ENCODE measurements around the gene NR1D1.

The NR1D1 gene

DNA sequence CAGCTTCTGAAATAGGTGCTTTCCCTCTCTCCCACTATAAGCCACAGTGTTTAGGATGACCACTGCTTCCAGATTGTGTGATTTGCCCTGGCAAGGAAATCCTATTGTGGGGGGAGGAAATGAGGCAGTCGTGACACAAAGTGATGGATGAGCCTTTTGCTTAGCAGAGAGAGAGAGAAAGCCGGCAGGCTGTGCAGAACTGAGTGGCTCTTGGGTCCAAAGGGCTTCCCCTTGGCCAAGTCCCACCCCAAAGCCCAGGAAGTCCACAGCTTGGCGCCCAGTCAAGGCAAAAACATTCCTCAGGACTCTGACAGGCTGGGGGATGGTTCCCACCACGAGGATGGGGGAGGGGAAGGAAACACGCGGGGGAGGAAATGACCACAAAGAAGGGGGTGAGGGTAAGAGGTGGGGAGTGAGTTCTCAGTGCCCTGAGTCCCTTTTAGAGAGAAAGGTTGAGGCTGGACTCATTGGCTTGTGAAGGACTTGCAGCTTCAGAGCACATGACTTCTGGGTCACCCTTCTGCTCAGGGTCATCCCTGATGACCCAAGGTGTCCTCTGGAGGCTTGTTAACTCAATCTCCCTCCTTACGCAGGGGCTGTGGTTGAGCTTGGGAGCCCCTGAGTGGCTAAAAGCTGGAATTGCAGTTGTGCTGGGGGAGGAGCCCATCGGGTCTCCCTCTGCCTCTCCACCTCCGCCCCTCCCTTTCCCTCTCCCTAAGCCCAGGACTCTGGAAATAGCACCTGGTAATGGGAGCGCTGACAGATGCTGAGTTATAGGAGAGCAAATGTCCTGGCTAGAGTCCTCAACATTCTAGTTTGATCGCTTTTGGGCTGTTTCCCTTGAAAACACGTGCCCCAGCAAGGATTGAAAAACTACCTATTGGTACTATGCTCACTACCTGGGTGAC, 11.1 kb upstream of the NR1D1 start:
- DNase-seq: peak; percentile 52

DNA sequence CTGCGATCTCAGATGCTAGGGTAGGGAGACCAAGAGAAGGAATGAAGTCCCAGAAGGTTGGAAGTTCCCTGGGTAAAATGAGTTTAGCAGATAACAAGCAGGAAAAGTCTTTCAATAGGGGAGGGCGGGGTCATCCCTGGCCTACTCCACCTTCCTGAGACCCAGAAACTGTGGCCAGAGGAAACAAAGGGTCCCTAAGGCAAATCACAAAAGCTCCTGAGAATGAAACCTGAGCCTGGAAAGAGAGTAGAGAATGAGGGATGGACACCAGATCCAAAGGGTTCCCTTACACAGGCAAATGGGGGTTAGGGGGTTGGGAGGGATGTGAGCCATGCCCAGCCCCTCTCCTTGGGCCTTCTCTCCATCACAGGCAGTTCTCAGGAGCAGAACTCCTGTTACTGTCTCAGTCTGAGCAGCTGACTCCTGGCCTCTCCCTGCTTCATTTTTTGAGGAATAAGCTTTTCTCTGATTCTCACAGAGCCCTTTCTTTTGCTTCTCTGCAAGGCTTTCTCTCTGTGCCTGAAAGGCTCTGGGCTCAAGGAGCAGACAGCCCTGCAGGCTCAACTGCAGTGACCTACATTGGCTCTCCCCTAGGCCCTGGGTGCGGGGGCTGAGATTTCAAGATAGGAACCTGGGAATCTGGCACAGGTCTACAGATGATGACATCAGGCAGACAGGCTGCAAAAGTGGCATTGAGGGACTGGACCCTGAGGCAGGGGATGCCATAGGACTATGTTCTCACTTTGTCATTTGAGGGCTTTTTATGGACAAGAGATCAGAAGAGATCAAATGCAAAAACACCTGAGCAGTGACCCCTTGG, 9.8 kb upstream of the NR1D1 start:
- no peak for DNase-seq

DNA sequence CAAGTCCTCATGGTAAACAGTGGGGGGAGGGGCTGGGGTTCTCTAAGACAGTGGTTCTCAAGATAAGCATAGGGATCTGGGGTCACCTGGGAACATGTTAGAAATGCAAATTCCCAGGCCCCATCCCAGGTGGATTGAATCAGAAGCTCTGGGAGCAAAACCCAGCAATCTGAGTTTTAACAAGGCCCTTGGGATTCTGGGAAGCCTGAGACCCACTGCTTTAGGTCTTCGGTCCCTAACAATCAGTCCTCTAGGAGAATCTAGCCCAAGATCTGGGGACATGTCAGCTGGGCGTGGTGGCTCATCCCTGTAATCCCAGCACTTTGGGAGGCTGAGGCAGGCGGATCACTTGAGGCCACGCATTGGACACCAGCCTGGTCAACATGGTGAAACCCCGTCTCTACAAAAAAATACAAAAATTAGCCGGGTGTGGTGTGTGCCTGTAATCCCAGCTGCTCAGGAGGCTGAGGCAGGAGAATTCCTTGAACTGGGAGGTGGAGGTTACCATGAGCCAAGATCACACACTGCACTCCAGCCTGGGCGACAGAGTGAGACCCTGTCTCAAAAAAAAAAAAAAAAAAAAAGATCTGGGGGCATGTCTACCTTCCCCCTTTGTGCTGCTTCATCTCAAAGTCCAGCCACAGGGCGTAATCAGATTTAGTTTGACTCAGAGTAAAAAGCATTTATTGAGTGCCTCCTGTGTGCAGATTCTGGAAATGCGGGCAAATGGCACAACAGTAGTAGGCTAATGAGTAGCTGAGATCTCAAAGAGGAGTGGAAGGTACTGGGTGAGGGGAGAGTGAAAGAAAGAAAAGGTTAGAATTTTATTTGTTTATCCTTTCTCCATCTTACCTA, 8.8 kb upstream of the NR1D1 start:
- no peak for DNase-seq

DNA sequence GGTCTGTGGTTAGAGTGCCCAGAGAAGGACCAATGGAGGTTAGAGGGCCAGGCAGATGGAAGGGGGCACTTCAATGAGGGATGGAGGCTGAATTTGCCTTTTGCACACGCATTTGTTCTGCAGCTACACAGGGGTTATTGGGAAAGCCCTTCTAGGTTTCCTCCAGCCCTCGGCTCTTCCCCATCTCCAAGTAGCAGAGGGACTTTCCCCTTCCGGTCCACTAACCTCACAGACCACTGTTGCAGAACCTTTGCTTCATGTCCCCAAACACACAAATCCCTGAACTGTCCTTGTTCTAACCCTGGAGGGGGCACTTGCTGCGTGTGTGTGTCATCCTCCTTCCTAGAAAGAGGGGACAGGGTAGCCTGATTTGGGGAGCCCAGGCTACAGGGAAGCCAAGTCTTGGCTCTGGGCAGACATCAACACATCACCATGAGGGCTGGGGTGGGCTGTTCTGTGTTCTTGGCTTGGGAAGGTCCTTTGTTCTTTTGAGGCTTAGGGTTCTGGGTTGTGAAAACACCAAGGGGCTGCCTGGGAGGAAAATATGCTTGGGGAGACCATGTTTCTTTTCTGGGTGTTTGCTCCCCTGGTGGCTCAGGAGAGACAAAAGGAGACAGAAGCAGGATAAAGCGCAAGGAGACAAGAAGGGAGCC, 7.3 kb upstream of the NR1D1 start:
- DNase-seq: no peak

DNA sequence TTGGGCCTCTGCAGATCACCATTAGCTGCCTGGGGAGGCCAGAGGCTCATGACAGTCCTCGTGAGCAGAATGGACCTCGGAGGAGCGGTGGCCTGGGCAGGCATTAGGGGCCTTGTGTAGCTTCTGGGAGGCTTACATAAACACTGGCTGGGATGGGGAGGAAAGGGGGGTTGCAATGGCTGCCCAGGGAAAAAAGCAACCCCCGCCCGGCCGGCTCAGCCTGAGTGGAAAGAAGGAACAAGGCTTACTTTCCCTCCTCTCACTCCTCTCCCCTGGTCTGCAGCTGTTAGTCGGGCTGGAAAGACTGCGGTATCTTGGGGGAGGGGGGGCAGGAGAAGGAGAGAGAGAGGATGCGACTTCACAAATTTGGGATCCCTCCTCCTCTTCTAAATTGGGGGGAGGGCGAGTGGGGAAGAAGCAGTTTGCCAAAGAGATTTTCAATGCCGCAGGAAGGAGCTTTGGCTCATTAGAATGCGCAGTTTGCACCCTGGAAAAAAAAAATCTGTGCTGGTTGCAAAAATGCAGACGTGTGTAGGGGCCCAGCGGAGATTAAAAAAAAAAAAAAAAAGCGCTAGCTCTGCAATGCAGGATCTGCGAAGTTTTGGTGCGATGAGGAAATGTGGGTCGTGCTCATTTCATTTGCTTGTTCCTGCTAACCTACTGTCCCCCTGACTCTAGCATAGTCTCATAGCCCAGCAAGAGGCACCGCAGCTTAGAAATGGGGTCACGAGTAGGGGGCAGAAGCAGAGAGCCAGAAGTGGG, 6.6 kb upstream of the NR1D1 start:
- no peak for DNase-seq

DNA sequence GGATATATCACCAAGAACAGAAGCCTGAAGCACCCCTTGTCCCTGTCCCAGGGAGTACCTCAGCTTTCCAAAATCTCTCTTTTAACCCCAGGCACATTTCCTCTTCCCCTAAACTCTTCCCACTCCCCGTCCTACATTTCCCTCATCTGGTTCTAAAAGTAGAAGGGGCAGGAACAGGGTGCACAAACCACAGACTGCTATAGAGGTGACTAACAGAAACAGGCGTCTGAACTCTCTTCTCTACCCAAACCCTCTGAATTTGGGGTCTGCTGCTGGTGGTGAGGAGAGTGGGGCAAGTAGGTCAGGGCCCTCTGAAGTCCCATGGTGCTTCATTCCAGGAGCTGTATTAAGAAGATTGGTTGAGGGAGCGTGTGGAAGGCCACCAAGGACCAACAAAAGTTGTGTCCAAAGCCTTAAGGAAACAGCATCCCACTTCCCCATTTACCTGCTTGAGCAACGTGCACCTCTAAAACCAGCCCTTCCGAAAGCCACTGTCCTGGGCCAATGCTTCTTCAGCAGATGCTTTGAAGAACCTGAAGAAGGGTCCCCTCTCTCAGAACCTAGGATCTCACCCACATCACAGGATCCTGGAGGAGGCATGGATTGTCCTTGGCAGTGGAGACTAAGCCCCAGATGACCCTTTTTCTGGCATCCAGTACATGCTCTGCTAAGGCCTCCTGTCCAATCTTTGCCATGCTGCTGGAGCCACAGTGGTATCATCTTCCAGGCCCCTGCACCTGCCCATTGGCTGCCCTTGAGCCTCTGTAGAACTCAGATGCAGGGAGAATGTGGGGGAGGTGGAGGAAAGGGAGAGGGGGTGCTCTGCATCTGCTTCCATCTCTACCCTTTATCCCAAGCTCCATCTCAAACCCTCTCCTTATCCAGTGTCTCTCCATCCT, 5.7 kb upstream of the NR1D1 start:
- DNase-seq: no peak

DNA sequence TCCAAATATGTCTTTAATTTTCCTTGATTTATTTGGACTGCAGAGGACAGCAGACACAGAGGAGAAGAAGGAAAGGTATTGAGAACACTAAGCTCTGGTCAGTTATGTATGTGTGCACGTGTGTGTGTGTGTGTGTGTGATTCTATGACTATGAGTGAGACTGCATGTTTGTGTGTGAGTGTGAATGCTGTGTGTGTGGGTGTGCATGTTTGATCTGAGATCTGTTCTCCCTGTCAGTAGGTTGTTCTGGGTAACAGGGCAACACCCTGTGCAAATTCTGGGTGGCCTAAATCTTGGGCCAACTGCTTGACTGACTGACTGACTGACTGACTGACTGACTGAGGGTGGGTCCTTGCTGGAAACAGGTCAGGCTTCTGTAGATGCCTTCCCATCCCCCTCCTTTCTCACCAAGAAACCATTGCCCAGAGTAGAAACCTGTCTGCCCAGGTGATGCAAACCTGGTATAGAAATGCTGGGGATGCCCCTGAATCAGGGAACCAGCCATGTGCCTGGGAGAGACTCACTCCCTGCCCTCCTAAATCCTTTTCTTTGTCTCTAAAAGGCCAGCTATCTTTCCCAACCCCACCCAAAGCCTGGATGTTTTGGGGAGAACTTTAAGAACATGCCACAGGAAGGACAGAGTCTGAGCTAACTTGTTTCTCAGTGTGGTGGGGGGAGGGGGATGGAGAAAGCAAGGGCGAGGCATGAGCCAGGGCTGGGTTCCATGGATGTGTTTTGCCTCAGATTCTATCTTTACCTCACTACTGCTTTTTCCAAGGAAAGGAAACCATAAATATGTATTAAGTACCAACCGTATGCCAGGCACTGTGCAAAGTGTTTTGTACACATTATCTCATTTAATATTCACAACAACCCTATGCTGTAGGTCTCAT, 4.5 kb upstream of the NR1D1 start:
- no peak for DNase-seq

DNA sequence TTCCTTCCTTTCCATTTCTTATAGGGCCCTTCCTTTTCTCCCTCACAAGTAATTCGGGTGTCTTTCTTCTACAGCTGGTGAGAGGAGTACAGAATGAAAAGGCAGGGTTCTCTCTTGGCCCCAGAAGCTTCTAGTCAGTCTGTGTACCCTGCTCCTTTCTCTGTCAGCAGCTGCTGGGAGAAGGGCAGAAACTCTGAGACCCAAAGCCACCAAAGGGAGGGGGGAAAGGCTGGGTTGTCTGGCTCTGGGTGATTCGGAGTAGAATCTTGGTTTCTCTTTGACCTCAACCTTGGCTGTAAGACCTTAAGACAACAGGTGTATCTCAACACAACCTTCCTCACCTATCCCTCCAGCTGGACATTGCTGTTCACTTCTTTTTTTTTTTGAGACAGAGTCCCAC, 3.3 kb upstream of the NR1D1 start:
- DNase-seq: no peak

DNA sequence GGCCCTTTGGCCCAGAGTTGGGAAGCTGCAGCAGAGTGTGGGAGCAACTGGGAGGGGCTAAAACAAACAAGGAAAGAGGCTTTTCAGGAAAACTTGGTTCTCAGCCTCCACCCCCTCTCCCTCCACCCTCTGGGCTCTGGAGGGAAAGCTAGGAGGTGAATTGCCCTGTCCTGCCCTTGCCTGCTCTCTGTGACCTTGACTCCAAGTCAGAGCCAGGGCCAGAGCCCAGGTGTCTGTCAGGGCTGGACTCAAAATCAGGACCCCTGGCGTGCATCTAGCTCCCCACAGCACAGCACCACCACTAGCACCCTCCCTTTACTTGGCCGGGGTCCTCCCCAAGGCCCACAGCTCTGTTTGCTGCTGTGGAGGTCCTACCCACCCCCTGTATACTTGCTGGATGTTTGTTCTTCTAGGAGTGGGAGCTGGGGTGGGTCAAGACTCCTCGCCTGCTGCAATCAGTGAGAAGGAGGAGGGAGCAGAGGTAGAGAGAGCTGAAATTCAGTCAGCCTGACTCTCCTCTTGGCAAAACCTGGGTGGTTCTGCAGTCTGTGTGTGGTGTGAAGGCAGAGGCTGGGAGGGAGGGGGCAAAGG, 2.8 kb upstream of the NR1D1 start:
- DNase-seq: no peak

DNA sequence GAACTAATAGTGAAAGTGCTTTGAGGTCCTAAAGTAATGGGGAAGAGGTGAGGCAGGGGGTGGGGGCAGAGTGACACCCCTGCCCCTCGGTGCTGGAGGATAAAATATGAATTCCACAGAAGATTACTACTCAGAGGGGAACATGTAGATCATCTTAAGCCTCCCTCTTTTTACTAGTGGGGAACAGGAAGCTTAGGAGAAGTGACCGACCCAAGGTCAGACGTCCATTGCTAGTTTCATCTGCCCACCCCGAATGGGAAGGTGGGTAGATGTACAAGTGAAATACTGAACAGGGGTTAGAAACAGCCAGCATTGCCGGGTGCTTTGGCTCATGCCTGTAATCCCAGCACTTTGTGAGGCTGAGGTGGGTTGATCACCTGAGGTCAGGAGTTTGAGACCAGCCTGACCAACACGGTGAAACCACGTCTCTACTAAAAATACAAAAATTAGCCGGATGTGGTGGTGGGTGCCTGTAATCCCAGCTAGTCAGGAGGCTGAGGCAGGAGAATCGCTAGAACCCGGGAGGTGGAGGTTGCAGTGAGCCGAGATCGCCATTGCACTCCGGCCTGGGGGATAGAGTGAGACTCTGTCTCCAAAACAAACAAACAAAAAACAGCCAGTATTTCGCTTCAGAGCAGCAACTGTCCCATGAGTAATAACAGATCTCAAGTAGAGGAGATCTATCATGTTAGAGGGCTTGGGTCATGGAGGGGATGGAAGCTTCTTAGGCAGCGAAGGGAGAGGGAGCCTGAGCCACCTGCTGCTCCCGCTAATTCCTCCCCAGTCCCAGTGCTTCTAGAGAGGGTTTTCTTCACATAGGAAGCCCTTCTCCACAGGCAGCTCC, 1.2 kb upstream of the NR1D1 start:
- DNase-seq: no peak

DNA sequence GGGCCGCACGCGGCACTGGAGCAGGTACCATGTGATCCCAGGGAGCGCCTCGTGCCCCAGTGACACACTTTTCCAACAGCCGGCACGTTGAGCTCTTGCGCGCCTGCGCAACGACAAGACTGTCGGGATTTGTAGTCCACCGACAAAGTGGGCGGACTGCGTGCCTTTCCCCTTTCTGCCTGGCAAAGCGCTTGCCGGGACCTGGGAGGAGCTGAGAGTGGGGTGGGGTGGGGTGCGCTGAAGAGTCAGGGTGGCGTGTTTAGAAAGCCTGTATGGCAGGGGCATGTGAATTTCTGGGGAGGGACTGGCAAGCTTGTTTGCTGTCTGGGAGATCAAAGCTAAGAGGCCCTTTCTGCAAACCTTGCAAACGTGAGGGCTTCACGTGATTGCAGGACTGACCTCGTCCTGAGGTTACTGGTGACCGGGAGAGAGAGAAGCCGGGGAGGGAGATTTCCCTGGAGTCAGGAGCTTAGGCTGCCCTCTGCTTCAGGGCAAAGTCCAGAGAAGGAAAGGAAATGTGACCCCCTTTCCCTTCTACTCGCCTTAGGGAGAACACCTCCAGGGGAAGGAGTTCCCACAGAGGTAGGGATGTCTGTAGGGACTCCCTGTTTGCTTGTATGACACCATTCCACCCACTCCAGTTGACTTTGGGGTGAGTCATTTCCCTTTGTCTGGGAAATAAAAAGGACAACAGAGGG, 429 bp upstream of the NR1D1 start:
- peak; percentile 81 for DNase-seq

DNA sequence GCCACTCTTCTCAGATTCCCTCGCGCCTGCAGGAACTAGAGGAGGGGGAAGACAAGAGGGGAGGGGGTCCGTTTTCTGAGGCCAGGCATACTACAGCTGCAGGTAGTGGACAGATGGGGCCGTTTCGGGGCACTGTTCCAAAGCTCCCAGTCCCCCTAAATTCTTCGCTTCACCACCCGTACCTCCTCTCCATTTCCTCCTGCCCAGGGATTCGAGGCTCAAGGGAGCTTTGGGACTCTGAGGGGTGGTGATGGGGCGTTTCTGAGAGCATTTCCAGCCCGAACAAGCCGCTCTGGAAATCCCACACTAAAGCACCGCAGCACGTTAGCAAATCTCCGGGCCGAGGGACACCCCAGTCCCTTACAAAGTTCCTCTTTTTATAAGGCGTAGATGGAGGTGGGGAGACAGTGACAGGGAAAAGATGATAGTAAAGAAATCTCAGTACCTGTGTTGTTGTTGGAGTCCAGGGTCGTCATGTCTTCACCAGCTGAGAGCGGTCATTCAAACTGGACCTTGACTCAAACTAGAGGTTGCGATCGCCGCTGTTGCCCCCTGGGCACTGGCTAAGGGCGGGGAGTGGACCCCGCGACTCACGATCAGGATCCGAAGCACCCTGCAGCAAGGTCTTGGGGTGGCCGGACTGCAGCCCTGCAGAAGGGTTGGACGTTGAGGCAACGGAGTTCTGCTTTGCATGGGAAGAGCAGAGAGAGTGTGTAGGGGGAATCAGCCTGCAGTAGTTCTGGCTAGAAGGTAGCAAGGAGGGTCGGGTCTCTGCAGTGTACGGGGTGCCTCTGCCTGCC, 570 bp downstream of the NR1D1 start:
- no peak for DNase-seq

DNA sequence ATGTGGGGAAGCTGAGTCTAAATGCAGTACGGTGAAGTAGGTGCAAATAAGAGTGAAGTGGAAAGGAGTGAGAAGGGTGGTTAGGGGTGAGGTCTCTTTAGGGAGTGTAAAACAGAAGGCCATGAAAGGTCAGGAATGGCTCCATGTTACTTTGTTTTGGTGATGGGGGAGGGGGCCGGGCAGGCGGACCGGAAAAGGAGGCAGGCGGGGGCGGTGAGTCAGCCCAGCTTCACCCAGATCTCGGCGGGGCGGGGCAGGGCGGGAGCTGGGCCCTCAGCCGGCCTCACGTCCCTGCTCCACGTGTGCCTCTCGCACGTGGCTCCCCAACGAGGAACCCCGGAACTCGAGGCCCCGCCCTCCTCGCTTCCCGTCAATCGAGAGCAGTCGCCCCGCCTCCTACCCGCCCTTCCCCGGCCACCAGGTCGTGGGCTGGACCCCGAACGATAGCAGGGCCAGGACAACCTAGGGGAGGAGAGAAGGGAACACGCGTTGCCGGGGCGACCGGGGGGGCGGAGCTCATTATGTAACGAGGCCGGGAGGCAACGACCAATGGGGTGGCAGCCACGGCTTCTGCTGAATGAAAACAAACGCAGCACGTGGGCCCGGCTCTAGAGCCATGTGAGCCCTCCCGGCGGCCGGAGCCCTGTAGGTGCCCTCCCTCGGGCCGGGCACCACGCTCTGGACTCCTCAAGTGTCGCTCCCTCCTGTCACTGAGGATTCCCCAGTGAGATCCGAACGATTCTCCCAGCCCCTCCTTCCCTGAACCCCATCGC, 1.4 kb downstream of the NR1D1 start:
- DNase-seq: peak; percentile 99

DNA sequence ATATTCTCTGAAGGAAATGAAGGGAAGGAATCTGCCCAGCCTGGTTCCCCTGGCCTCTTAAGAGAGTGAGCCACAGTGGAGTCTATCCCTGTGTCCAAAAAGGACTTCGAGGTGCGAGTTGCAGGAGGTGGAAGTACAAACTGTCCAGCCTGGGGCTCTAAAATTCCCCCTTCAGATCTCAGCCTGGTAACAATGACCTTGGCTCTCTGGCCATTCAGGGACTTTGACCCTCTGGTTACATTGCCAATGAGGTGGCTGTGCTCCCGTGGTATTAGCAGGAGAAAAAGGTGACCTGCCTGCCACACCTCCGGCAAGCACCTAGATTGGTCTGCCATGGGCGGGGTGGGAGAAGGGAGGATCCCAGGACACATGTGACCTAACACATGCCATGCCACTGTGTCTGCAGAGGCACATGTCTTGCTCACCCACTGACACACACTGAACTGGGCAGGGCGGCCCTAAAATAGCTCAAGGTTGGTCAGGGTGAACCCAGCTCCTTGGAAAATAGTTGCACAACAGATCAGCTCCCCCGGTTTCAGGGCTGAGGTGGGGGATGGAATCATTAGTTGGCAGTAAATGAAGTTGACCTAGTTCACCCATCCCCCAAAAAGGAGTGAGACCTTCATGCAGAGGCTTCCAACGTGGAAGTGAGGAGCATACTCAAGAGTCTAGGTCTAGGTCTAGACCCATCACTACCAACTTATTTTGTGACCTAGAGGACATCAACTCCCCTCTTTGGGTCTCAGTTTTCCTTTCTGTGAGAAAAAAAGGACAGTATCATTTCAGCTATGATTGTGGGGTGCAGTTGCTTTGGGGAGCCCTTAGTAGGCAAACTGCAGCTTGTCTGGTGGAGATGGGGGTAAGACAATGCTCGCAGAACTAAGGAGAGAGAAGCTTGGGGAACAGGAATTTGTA, 2.2 kb downstream of the NR1D1 start:
- no peak for DNase-seq

DNA sequence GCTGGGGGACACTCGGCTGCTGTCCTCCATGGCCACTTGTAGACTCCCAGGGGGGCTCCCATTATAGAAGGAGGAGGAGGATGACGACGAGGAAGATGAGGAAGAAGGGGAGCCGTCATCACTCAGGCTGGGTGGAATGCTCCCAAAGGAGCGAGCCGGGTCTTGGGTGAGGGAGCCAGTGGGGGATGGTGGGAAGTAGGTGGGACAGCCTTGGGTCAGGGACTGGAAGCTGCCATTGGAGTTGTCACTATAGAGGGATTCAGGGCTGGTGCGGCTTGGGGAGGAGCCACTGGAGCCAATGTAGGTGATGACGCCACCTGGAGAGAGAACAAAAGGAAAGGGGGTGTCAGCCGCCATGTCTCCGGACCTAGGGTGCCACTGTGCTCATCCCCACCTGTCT, 3.3 kb downstream of the NR1D1 start:
- no peak for DNase-seq

Data from stimulated activated CD4-positive, alpha-beta T cell treated with anti-CD3 and anti-CD28 coated beads, Interleukin-12 subunit alpha, Interleukin-12 subunit beta, amount 100 ng/mL, for 4 hours (primary cell).